AG09319 (cell line): ENCODE results near the gene SINHCAF.

Experiments used
- DNase-seq: peaks from one replicate; pipeline ENCODE4 v3.0.0-alpha.2; 2010; ENCODE audit warnings: low read depth; ENCODE audit errors: extremely low read depth
- TF ChIP-seq, protein P1 (sequence below): IDR thresholded peaks from 2 replicates; pipeline ENCODE4 v1.5.1; 2011; ENCODE audit warnings: low read depth, mild to moderate bottlenecking, inconsistent platforms, low read length, moderate library complexity

The SINHCAF gene

DNA sequence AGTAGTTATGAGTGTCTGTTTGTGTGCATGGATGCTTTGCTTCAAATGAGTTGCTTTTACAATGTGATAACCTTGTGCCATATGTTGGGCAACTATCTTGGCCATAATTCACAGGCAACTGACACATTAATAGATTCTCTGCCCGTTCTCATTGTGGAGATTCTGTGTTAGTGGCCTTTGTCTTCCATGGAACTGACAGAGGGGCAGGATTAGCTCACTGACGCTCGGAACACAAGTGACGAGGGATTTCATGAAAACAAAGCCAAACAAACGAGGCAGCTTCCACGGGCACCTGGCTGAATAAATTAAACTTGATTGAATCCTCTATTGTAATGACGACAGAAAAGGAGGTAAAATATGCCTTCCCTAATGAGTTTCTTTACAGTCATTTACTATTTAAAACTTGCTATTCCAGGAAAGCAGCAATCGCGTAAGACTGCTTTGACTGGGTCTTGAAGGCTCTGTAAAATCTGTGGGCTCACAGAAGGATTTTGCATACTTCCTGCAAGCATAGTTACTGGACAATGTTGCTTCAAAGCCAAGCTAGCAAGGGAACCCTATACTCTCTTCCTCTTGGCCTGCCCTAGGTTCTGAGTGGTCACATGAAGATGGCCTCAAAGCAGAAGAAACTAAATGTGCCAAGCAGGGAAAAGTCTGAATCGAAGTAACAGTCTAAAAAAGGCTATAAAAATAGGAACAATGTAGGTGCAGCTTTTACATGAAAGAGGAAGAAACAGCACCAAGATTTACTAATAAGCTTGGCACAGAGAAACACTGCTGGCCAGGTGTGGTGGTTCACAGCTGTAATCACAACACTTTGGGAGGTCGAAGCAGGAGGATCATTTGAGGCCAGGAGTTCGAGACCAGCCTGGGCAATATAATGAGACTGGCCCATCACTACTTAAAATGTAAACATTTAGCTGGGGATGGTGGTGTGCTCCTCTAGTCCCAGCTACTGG lies 28.1 kb upstream of the SINHCAF start:
- TF ChIP-seq, protein P1, sequence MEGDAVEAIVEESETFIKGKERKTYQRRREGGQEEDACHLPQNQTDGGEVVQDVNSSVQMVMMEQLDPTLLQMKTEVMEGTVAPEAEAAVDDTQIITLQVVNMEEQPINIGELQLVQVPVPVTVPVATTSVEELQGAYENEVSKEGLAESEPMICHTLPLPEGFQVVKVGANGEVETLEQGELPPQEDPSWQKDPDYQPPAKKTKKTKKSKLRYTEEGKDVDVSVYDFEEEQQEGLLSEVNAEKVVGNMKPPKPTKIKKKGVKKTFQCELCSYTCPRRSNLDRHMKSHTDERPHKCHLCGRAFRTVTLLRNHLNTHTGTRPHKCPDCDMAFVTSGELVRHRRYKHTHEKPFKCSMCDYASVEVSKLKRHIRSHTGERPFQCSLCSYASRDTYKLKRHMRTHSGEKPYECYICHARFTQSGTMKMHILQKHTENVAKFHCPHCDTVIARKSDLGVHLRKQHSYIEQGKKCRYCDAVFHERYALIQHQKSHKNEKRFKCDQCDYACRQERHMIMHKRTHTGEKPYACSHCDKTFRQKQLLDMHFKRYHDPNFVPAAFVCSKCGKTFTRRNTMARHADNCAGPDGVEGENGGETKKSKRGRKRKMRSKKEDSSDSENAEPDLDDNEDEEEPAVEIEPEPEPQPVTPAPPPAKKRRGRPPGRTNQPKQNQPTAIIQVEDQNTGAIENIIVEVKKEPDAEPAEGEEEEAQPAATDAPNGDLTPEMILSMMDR, result no peak
- no peak for DNase-seq

DNA sequence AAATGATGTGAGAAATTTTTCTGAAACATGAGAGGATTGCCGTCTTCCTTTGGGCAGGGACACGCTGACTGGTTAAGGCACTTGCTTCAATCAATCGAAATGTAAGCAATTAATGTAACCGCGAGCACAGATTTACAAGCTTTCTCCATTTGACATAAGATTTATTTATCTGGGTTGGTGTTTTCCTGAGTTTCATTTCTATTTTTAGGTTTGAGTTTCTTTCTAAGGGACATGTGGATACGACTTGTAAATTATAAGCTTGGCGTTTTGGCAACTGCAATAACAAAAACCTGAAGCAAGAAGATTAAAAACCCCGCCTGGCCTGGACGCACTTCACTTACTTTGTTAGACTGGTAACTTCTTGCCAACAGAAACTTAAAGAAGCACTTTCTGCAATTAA lies 20.3 kb upstream of the SINHCAF start:
- DNase-seq, result no peak
- TF ChIP-seq, protein P1, result no peak

DNA sequence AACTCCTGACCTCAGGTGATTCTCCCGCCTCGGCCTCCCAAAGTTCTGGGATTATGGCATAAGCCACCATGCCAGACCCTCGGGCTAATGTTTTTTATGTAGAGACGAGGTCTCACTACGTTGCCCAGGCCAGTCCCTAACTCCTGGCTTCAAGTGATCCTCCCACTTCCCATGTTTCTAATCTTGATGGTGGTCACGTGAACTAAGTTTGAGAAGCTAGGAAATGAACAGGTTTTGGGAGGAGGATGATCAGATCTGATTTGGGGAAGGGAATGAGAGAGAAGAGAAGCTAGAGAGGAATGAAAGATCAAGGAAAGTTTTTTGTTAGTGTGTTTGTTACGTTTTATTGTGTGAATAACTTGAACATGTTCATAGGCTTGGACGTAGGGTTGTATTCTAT lies 17.2 kb upstream of the SINHCAF start:
- TF ChIP-seq, protein P1, result no peak
- DNase-seq, result no peak

DNA sequence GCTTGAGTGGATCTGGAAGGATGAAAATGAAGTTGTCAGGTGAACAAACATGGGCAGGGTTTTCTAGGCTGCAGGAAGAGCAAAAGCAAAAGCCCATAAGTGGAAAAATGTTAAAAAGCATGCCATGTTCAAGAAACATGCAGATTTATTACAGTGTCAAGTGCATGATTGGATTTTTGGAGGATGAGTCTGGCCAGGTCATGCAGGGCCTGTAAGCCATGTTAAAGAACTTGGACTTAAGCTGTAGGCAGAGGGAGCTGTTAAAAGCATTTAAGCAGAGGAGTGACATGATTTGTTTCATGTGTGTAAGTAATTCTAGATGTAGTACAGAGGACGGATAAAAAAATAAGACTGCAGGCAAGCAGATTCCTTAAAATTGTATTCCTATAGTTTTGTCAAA lies 16.3 kb upstream of the SINHCAF start:
- no peak for DNase-seq
- TF ChIP-seq, protein P1, result no peak

DNA sequence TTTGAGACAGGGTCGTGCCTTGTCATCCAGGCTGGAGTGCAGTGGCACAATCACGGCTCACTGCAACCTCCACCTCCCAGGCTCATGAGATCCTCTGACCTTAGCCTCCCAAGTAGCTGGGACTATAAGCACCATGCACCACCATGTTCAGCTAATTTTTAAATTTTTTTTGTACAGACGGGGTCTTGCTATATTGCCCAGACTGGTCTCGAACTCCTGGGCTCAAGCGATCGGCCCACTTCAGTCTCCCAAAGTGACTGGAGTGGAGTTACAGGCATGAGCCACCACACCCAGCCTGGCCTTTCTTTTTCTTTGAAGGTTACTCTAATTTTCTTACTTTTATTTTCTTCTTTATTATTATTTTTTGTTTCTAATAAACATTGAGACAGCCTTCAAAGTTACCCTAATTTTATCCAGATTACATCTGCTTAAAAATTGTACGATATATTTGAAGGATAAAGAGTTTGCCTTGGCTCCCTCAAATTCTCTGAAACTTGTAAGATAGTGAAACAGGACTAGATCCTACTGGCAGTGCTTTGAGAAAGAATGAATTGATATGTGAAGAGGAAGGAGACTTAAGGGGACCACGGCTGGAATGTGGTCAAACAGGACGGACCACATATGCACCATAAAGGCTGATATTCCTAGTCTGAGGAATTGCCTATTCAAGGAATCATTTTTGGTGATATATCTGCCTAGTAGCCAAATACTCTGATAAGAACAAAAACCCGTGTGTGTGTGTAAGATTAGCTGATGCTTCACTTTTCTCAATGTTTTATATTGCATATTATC lies 14.1 kb upstream of the SINHCAF start:
- TF ChIP-seq, protein P1, result no peak
- DNase-seq, result no peak

DNA sequence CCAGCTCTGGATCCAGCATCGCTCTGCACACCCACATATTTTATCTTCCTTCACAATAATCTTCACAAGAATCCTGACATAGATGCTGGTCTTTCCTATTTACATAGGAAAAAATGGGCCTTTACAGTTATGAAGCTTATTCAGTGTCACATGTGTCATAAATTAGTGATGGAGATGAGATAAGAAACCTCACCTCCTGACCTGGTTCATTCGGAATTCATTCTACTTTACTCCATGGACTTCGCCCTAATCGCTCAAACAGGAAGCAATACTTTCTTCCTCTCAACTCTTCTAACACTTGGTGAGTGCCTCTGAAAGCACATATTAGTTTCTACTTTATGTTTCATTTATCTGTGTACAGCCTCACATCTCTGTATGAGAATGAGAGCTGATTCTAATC lies 12.0 kb upstream of the SINHCAF start:
- TF ChIP-seq, protein P1, result no peak
- DNase-seq, result no peak

DNA sequence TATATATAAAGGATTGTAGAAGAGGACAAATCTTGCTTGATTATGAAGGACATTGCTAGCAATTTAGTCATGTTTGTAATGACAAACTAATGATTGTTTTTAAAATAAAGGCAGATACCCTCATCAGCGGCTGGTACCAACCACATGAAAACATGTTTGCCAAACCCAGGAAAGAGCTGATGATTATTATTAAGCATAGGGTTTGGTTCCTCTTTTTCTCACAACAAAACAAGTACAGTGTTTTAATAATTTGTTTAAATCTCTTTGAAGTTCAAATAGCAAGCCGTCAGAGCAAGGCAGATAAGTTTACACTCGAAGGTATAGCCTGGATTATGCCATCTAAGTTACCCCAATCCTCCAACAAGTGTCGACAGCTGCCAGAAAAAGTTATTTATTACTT lies 5.3 kb upstream of the SINHCAF start:
- DNase-seq, result no peak
- TF ChIP-seq, protein P1, result no peak
